OCI-LY3 (cell line): ENCODE data around the gene CALR.
"Not testable (repeated sequence)": the region's sequence is repeated elsewhere in the genome, so short reads cannot be mapped to it uniquely, and the experiment has no call there.

Source experiments
- H2AFZ ChIP-seq: fragments of 200-600, 300-600 bp; shearing (Covaris generic); 2 replicates; pipeline ENCODE4 v1.6.0; 2014; ENCODE audit warnings: antibody characterized with exemption, low read depth, low read length
- H3K27ac ChIP-seq: fragments of 200-600, 300-600 bp; sonication (generic); 2 replicates; pipeline ENCODE4 v1.5.1; 2014; ENCODE audit warnings: mild to moderate bottlenecking, low read length, moderate library complexity, mixed read lengths
- H3K27me3 ChIP-seq: fragments of 200-600, 300-600 bp; sonication (generic); 2 replicates; pipeline ENCODE4 v1.6.1; 2014; ENCODE audit warnings: low read depth, low read length, mixed read lengths
- H3K36me3 ChIP-seq: fragments of 200-600, 300-600 bp; sonication (generic); replicated peaks from 2 replicates; pipeline ENCODE3; 2014; ENCODE audit warnings: low read depth, low read length, mixed read lengths
- H3K4me1 ChIP-seq: fragments of 300-600, 200-600 bp; sonication (generic); 2 replicates; pipeline ENCODE4 v1.6.1; 2014; ENCODE audit warnings: low read length, mixed read lengths
- H3K4me2 ChIP-seq: fragments of 200-600, 300-600 bp; sonication (generic); 2 replicates; pipeline ENCODE4 v1.6.1; 2014; ENCODE audit warnings: low read length, mixed read lengths
- H3K4me3 ChIP-seq: fragments of 300-600, 200-600 bp; sonication (generic); 2 replicates; pipeline ENCODE4 v1.5.1; 2014; ENCODE audit warnings: antibody characterized with exemption, mild to moderate bottlenecking, low read length, moderate library complexity
- H3K79me2 ChIP-seq: fragments of 300-600, 200-600 bp; shearing (Covaris generic); 2 replicates; pipeline ENCODE4 v1.6.1; 2014; ENCODE audit warnings: mild to moderate bottlenecking, low read length, mixed read lengths
- H3K9ac ChIP-seq: fragments of 300-600, 200-600 bp; shearing (Covaris generic); 2 replicates; pipeline ENCODE4 v1.6.0; 2014; ENCODE audit warnings: mild to moderate bottlenecking, low read length, moderate library complexity
- H3K9me3 ChIP-seq: fragments of 200-600, 300-600 bp; shearing (Covaris generic); 2 replicates; pipeline ENCODE4 v1.6.1; 2014; ENCODE audit warnings: low read length, mixed read lengths; ENCODE audit not compliant: insufficient read depth
- H4K20me1 ChIP-seq: fragments of 200-600, 300-600 bp; sonication (generic); 2 replicates; pipeline ENCODE4 v1.6.1; 2016; ENCODE audit warnings: low read length, mixed read lengths; ENCODE audit not compliant: insufficient read depth
- EZH2phosphoT487 ChIP-seq: fragments of 200-600 bp; shearing (Covaris generic); IDR thresholded peaks from 2 replicates; pipeline ENCODE4 v1.6.1; 2018; ENCODE audit warnings: antibody characterized with exemption, mixed run types, low read depth
- TF ChIP-seq, protein P1 (sequence below): fragments of 200-600, 300-600 bp; sonication (generic); IDR thresholded peaks from 2 replicates; pipeline ENCODE4 v1.5.1; 2014; ENCODE audit warnings: antibody characterized with exemption, low read length, low read depth

CALR gene

DNA sequence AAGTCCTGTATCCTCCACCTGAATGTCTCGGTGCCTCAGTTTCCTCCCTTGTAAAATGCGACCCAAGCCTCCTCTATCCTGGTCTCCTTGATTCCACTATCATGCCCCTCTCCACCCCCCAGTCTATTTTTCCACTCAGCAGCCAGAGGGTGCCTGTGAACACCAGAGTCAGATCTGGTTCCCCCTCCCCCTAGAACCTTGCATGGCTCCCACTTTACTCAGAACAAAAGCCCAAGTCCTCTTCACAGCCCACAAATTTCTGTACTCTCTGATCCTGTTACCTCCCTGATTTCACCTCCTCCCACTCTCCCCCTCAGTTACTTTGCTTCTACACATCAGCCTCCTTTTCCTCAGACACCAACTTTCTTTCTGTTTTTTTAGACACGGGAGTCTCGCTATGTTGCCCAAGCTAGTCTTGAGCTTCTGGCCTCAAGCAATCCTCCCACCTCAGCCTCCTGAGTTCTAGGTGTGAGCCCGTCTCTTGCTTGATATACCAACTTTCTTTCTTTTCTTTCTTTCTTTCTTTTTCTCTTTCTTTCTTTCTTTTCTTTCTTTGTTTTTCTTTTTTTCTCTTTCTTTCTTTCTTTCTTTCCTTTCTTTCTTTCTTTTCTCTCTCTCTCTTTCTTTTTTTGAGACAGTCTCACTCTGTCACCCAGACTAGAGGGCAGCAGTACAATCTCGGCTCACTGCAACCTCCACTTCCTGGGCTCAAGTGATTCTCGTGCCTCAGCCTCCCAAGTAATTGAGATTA, 31.8 kb downstream of the CALR start:
- Histone ChIP-seq H3K27ac (no peak overlapping the region), H3K27me3 (peaks cover 6% of the 10 kb centered on the region; the same call in 1 of the 2 replicates)

DNA sequence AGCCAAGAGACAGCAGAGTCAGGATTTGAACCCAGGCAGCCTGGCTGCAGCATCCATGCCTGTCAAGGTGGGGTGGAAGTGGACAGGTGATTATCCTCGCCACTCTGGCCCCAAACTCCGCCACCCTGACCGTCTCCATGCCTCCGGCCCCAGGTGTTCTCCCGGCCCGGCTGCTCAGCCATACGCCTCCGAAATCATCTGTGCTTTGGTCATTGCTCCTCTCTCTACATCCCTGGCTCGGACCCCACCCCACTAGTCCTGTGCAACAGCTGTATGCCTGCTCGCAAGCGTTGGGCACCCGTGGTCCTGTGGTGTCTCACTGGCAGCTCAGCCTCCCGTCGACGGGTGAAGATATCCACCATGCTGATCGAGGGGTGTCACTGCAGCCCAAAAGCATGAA, 34.8 kb downstream of the CALR start:
- Histone ChIP-seq H2AFZ (no peak overlapping the region), H3K36me3 (no peaks in the 10 kb centered on the region), H3K27me3 (peaks cover 6% of the 10 kb centered on the region; the same call in 1 of the 2 replicates), H3K4me2 (no peak overlapping the region), H3K79me2 (no peaks in the 10 kb centered on the region), H4K20me1 (no peaks in the 10 kb centered on the region), H3K4me3 (no peak overlapping the region), H3K9ac (no peak overlapping the region), H3K4me1 (peaks cover 15% of the 10 kb centered on the region), H3K9me3 (no peaks in the 10 kb centered on the region), H3K27ac (no peak overlapping the region)
- TF ChIP-seq, protein P1, sequence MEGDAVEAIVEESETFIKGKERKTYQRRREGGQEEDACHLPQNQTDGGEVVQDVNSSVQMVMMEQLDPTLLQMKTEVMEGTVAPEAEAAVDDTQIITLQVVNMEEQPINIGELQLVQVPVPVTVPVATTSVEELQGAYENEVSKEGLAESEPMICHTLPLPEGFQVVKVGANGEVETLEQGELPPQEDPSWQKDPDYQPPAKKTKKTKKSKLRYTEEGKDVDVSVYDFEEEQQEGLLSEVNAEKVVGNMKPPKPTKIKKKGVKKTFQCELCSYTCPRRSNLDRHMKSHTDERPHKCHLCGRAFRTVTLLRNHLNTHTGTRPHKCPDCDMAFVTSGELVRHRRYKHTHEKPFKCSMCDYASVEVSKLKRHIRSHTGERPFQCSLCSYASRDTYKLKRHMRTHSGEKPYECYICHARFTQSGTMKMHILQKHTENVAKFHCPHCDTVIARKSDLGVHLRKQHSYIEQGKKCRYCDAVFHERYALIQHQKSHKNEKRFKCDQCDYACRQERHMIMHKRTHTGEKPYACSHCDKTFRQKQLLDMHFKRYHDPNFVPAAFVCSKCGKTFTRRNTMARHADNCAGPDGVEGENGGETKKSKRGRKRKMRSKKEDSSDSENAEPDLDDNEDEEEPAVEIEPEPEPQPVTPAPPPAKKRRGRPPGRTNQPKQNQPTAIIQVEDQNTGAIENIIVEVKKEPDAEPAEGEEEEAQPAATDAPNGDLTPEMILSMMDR: no peak
- TF ChIP-seq EZH2phosphoT487: no peak

More for the DNA sequence above, 31.8 kb downstream of the CALR start:
- Histone ChIP-seq H3K4me2 (no peak overlapping the region), H4K20me1 (no peaks in the 10 kb centered on the region), H3K4me3 (no peak overlapping the region), H3K79me2 (no peaks in the 10 kb centered on the region), H3K36me3 (no peaks in the 10 kb centered on the region), H2AFZ (no peak overlapping the region), H3K4me1 (peaks cover 15% of the 10 kb centered on the region), H3K9me3 (no peaks in the 10 kb centered on the region), H3K9ac (no peak overlapping the region)
- TF ChIP-seq, protein P1: no peak
- no peak for TF ChIP-seq EZH2phosphoT487

DNA sequence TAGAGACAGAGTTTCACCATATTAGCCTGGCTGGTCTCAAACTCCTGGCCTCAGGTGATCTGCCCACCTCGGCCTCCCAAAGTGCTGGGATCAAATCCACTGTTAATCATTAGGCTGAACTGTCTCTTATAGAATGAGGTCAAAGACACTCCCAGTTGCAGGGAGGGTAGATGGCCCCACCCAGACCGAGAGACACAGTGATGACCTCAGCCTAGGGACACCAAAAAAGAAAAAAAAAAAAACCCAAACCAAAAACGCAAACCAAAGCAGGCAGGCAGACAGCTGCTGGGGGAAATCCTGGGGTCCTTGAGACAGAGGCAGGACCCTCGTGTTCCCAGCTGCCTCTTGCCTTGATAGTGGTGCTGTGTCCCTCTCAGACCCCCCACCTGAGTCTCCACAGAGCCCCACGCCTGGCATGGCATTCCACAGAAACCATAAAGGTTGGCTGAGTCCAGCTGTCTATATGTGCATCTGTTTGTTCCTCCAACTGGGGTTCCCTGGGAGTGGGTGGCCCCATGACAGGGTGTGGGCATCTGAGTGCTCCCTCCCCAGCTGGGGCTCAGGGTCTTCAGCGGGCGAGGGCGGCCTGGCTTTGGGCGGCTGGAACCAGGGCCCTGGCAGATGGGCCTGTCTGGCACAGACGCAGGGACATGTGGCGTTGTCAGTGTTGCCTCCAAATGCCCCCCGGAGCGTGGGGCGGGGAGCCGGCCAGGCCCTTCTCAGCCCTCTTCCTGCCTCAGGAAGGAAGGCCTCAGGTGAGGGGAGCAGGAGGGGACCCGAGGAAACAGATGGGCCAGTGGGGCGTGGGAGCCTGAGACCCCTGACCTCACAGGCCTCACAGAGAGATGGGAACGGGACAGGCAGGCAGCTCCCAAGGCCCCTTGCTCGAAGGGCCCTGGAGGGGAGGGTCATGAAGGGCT, 36.2 kb downstream of the CALR start:
- H3K4me2 ChIP-seq: peak overlapping the region; percentile 41
- peaks cover 15% of the 10 kb centered on the region for H3K4me1 ChIP-seq
- no peaks in the 10 kb centered on the region for H3K79me2 ChIP-seq
- peaks cover 6% of the 10 kb centered on the region; the same call in 1 of the 2 replicates for H3K27me3 ChIP-seq
- TF ChIP-seq, protein P1: no peak
- TF ChIP-seq EZH2phosphoT487: no peak
- no peaks in the 10 kb centered on the region for H3K36me3 ChIP-seq
- H2AFZ ChIP-seq: peak overlapping the region; percentile 43; the same call in 1 of the 2 replicates
- no peak overlapping the region for H3K4me3 ChIP-seq
- H3K9ac ChIP-seq: no peak overlapping the region; the same call in 1 of the 2 replicates
- H3K9me3 ChIP-seq: no peaks in the 10 kb centered on the region
- H3K27ac ChIP-seq: no peak overlapping the region
- no peaks in the 10 kb centered on the region for H4K20me1 ChIP-seq

DNA sequence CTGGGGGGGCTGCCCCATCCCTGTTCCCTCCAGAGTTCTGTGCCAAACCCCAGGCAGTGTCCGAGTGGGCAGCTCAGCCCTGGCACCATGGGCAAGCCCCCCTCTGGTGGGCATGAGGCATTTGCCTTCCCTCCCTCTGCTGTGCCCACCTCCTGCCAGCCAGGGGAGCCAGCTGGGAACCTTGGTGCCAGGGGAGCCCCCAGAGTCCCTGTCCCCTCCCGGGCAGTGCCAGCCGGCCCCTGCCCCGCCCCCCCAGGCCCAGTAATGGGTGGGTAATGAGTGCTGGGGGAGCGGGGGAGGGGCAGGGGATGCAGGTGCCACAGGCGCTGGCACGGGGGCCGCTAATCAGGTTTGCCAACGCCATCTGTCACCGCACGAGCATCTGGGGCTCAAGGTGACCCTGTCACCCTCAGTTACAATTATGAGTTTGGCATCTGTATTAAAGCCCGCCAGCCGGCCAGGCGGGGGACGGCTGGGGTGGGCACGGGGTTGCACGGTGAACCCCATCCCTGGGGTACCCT, 36.9 kb downstream of the CALR start:
- H3K4me2 ChIP-seq: no peak overlapping the region
- TF ChIP-seq, protein P1: no peak
- TF ChIP-seq EZH2phosphoT487: no peak
- H3K4me3 ChIP-seq: no peak overlapping the region
- H2AFZ ChIP-seq: 0 out of 2 replicates have a peak overlapping the region, but pooled peaks have one; percentile 43
- no peaks in the 10 kb centered on the region for H4K20me1 ChIP-seq
- peaks cover 6% of the 10 kb centered on the region; the same call in 1 of the 2 replicates for H3K27me3 ChIP-seq
- no peak overlapping the region for H3K9ac ChIP-seq
- H3K4me1 ChIP-seq: peaks cover 15% of the 10 kb centered on the region
- no peak overlapping the region for H3K27ac ChIP-seq
- H3K36me3 ChIP-seq: no peaks in the 10 kb centered on the region
- no peaks in the 10 kb centered on the region for H3K9me3 ChIP-seq
- no peaks in the 10 kb centered on the region for H3K79me2 ChIP-seq

DNA sequence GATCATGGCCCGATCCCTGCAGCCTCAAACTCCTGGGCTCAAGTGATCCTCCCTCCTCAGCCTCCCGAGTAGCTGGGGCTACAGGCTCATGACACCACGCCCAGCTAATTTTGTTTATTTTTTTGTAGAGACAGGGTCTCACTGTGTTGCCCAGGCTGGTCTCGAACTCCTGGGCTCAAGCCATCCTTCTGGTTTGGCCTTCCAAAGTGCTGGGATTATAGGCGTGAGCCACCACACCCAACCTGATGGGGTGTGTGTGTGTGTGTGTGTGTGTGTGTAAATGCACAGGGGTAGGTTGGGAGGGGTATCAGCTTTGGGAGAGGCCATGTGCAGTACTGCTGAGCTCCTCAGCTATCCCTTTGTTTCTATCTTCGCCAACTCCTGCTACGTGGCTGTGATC, 37.7 kb downstream of the CALR start:
- H3K9me3 ChIP-seq, H3K79me2 ChIP-seq, H3K27me3 ChIP-seq, H3K36me3 ChIP-seq, H3K4me3 ChIP-seq, H4K20me1 ChIP-seq, H3K4me2 ChIP-seq, H3K27ac ChIP-seq, H3K9ac ChIP-seq, H2AFZ ChIP-seq: not testable (repeated sequence)
- H3K4me1 ChIP-seq: peaks cover 15% of the 10 kb centered on the region
